GM21381 (cell line): ENCODE measurements around the gene SP100.
"Not testable (repeated sequence)": the region's sequence is repeated elsewhere in the genome, so short reads cannot be mapped to it uniquely, and the experiment has no call there.

Experiments
- ATAC-seq: cut with Tn5 transposase; IDR thresholded peaks from one replicate; pipeline ENCODE4 v1.9.1; 2021; ENCODE audit warnings: mild to moderate bottlenecking, moderate library complexity; ENCODE audit not compliant: unreplicated experiment

Gene SP100

GRCh38 chr2:230416061-230416721, at the start of gene SP100:
Gene SP100 (plus strand): TSS chr2:230416201. CDS start chr2:230416297, 96 bp downstream.
- peak; percentile 69 for ATAC-seq

GRCh38 chr2:230382108-230382507, 33.9 kb upstream of the SP100 start:
- no peak for ATAC-seq

- ATAC-seq = no peak
Observed at GRCh38 chr2:230383453-230383852, 32.5 kb upstream of the SP100 start.

- no peak for ATAC-seq
Observed at GRCh38 chr2:230384986-230385385, 31.0 kb upstream of the SP100 start.

- ATAC-seq = no peak
Observed at GRCh38 chr2:230394301-230394700, 21.7 kb upstream of the SP100 start.

- ATAC-seq = not testable (repeated sequence)
Observed at GRCh38 chr2:230398698-230399097, 17.3 kb upstream of the SP100 start.

- ATAC-seq = no peak
Observed at GRCh38 chr2:230400041-230400440, 16.0 kb upstream of the SP100 start.

GRCh38 chr2:230400454-230400853, 15.5 kb upstream of the SP100 start:
- no peak for ATAC-seq

GRCh38 chr2:230401026-230401425, 15.0 kb upstream of the SP100 start:
- ATAC-seq = not testable (repeated sequence)

- no peak for ATAC-seq
Observed at GRCh38 chr2:230403746-230404145, 12.3 kb upstream of the SP100 start.

GRCh38 chr2:230405824-230406223, 10.2 kb upstream of the SP100 start:
- no peak for ATAC-seq

GRCh38 chr2:230408244-230408842, 7.7 kb upstream of the SP100 start:
- ATAC-seq = no peak

- ATAC-seq = not testable (repeated sequence)
Observed at GRCh38 chr2:230409316-230409715, 6.7 kb upstream of the SP100 start.

- ATAC-seq = no peak
Observed at GRCh38 chr2:230410263-230410662, 5.7 kb upstream of the SP100 start.

GRCh38 chr2:230410861-230411569, 5.0 kb upstream of the SP100 start:
- ATAC-seq = no peak

GRCh38 chr2:230411570-230412370, 4.2 kb upstream of the SP100 start:
- ATAC-seq = peak; percentile 68

GRCh38 chr2:230412371-230412711, 3.7 kb upstream of the SP100 start:
- no peak for ATAC-seq

GRCh38 chr2:230412846-230413245, 3.2 kb upstream of the SP100 start:
- no peak for ATAC-seq

GRCh38 chr2:230413479-230413878, 2.5 kb upstream of the SP100 start:
- no peak for ATAC-seq

GRCh38 chr2:230414302-230414701, 1.7 kb upstream of the SP100 start:
- no peak for ATAC-seq

- ATAC-seq = no peak
Observed at GRCh38 chr2:230417436-230417835, 1.4 kb downstream of the SP100 start.
